IPS-15b (cell line): ENCODE measurements around the gene IGSF8.
A peak's percentile ranks its signal among the peaks of the same experiment; 100 is the strongest.

ENCODE experiments used
- H3K27me3 ChIP-seq: one replicate; pipeline ENCODE4 v1.6.1; 2013; ENCODE audit warnings: low read length; ENCODE audit not compliant: control insufficient read depth, insufficient read depth
- H3K36me3 ChIP-seq: one replicate; pipeline ENCODE4 v1.6.1; 2013; ENCODE audit warnings: low read length; ENCODE audit not compliant: control insufficient read depth, insufficient read depth
- H3K4me1 ChIP-seq: one replicate; pipeline ENCODE4 v1.6.1; 2013; ENCODE audit warnings: mild to moderate bottlenecking, low read length; ENCODE audit not compliant: control insufficient read depth, insufficient read depth
- H3K4me3 ChIP-seq: one replicate; pipeline ENCODE4 v1.5.1; 2013; ENCODE audit warnings: low read depth, low read length
- H3K9ac ChIP-seq: one replicate; pipeline ENCODE4 v1.6.1; 2013; ENCODE audit warnings: low read depth, mild to moderate bottlenecking, low read length
- H3K9me3 ChIP-seq: one replicate; pipeline ENCODE4 v1.6.1; 2013; ENCODE audit warnings: mild to moderate bottlenecking, low read length; ENCODE audit not compliant: control insufficient read depth, insufficient read depth

The IGSF8 gene, protein sequence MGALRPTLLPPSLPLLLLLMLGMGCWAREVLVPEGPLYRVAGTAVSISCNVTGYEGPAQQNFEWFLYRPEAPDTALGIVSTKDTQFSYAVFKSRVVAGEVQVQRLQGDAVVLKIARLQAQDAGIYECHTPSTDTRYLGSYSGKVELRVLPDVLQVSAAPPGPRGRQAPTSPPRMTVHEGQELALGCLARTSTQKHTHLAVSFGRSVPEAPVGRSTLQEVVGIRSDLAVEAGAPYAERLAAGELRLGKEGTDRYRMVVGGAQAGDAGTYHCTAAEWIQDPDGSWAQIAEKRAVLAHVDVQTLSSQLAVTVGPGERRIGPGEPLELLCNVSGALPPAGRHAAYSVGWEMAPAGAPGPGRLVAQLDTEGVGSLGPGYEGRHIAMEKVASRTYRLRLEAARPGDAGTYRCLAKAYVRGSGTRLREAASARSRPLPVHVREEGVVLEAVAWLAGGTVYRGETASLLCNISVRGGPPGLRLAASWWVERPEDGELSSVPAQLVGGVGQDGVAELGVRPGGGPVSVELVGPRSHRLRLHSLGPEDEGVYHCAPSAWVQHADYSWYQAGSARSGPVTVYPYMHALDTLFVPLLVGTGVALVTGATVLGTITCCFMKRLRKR

GRCh38 chr1:160097911-160098851 lies at the start of gene IGSF8:
IGSF8 (minus strand) TSS chr1:160098619; CDS start chr1:160098472, 147 bp downstream.
- Histone ChIP-seq H3K27me3 (peaks cover 9% of the 10 kb centered on the region), H3K9ac (peak within 1 kb of the TSS; percentile 63), H3K4me3 (peak within 1 kb of the TSS; percentile 87), H3K4me1 (peaks cover 39% of the 10 kb centered on the region), H3K36me3 (peaks cover 18% of the 10 kb centered on the region), H3K9me3 (no peaks in the 10 kb centered on the region)

GRCh38 chr1:160148121-160148520 lies 49.7 kb upstream of the IGSF8 start:
- no peaks in the 10 kb centered on the region for H3K4me1 ChIP-seq
- H3K9me3 ChIP-seq = no peaks in the 10 kb centered on the region
- no peak overlapping the region for H3K9ac ChIP-seq
- no peaks in the 10 kb centered on the region for H3K27me3 ChIP-seq
- H3K4me3 ChIP-seq = no peak overlapping the region
- H3K36me3 ChIP-seq = no peaks in the 10 kb centered on the region

GRCh38 chr1:160146107-160146506 lies 47.7 kb upstream of the IGSF8 start:
- H3K9me3 ChIP-seq = no peaks in the 10 kb centered on the region
- no peaks in the 10 kb centered on the region for H3K4me1 ChIP-seq
- no peak overlapping the region for H3K9ac ChIP-seq
- no peaks in the 10 kb centered on the region for H3K27me3 ChIP-seq
- H3K36me3 ChIP-seq = no peaks in the 10 kb centered on the region
- H3K4me3 ChIP-seq = no peak overlapping the region

DNA sequence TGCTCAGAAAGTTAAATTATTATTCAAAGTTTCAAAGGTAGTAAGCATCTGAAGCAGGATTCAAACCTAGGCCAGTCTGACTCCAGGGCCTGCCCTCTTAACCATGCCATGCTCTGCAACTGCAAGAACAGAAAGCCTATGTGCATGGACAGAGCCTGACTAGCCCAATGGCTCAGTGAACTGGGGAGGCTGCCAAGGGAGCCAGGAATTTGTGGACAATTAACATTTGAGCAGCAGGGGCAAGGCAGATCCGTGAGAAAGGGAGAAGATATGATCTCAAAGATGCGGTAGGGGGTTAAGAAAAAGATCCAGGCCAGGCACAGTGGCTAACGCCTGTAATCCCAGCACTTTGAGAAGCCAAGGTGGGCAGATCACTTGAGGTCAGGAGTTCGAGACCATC lies 46.5 kb upstream of the IGSF8 start:
- no peaks in the 10 kb centered on the region for H3K27me3 ChIP-seq
- H3K36me3 ChIP-seq = no peaks in the 10 kb centered on the region

GRCh38 chr1:160143695-160144094 lies 45.3 kb upstream of the IGSF8 start:
- H3K4me1 ChIP-seq = no peaks in the 10 kb centered on the region

More for the DNA sequence above, 46.5 kb upstream of the IGSF8 start:
- H3K9me3 ChIP-seq = no peaks in the 10 kb centered on the region
- H3K9ac ChIP-seq = no peak overlapping the region
- no peak overlapping the region for H3K4me3 ChIP-seq
- H3K4me1 ChIP-seq = no peaks in the 10 kb centered on the region

DNA sequence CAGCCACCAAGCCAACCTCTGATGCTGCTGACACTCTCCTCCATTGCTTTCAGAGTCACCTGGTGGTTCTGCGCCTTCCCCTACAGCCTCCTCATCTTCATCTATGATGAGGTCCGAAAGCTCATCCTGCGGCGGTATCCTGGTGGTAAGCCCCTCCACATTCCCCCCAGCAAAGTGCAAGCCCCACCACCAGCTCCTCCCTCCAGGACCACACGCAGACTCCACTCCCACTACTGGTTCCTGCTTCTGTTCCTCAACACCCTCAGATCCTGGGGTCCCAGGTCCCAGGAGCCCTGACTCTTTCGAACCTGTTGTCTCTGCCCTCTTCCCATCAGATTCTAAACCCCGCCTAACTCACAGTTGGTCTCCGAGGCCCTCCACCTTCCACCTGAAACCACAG lies 41.4 kb upstream of the IGSF8 start:
- H3K9ac ChIP-seq = no peak overlapping the region
- H3K27me3 ChIP-seq = no peaks in the 10 kb centered on the region
- H3K9me3 ChIP-seq = no peaks in the 10 kb centered on the region
- H3K36me3 ChIP-seq = peaks cover 12% of the 10 kb centered on the region
- H3K4me1 ChIP-seq = no peaks in the 10 kb centered on the region
- no peak overlapping the region for H3K4me3 ChIP-seq

More at GRCh38 chr1:160143695-160144094, 45.3 kb upstream of the IGSF8 start:
- Histone ChIP-seq H3K9me3 (no peaks in the 10 kb centered on the region), H3K4me3 (no peak overlapping the region), H3K36me3 (no peaks in the 10 kb centered on the region), H3K9ac (no peak overlapping the region), H3K27me3 (no peaks in the 10 kb centered on the region)

GRCh38 chr1:160137216-160137862 lies 38.9 kb upstream of the IGSF8 start:
- Histone ChIP-seq H3K36me3 (peaks cover 12% of the 10 kb centered on the region), H3K9ac (no peak overlapping the region), H3K27me3 (no peaks in the 10 kb centered on the region), H3K4me1 (no peaks in the 10 kb centered on the region), H3K9me3 (no peaks in the 10 kb centered on the region), H3K4me3 (no peak overlapping the region)

DNA sequence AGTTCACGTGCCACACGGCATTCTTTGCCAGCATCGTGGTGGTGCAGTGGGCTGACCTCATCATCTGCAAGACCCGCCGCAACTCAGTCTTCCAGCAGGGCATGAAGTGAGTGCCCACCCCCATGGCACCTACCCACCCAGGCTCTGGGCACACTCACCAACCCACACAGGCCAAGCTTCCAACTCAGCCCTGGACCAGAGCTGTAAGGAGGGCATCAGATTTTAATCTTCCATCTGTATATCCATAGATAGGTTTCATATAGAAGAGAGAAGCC lies 38.4 kb upstream of the IGSF8 start:
- H3K9me3 ChIP-seq = no peaks in the 10 kb centered on the region
- no peaks in the 10 kb centered on the region for H3K4me1 ChIP-seq
- H3K4me3 ChIP-seq = no peak overlapping the region
- peaks cover 15% of the 10 kb centered on the region for H3K36me3 ChIP-seq
- no peaks in the 10 kb centered on the region for H3K27me3 ChIP-seq
- no peak overlapping the region for H3K9ac ChIP-seq

- Histone ChIP-seq H3K4me1 (no peaks in the 10 kb centered on the region), H3K27me3 (no peaks in the 10 kb centered on the region), H3K9ac (no peak overlapping the region), H3K9me3 (no peaks in the 10 kb centered on the region), H3K4me3 (no peak overlapping the region), H3K36me3 (peaks cover 17% of the 10 kb centered on the region)
These were observed 37.9 kb upstream of the IGSF8 start for GRCh38 chr1:160136121-160136925.

DNA sequence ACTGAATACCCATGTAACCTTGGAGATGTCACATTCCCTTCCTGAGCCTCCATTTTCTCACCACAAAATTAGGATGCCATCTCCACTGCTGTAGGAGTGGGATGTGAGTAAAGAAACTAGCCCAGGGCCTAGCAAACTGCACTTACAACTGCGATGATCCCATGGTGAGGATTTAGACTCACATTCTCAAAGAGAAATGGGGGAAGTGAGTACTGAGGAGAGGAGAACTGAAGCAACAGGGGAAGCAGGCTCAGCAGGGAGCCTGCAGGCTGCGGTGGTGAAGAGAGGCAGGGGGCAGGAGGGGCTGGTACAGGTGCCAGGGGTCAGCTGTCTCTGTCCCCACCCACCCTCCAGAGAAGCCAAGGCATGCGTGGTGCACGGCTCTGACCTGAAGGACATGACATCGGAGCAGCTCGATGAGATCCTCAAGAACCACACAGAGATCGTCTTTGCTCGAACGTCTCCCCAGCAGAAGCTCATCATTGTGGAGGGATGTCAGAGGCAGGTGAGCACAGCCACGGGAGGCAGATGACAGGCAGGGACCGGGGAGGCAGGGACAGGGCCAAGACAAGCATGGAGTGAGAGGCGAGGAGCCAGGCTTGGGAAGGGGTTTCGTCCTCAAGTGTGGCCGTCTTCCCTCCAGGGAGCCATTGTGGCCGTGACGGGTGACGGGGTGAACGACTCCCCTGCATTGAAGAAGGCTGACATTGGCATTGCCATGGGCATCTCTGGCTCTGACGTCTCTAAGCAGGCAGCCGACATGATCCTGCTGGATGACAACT lies 36.6 kb upstream of the IGSF8 start:
- H3K9ac ChIP-seq = no peak overlapping the region

More for the DNA sequence above, 36.6 kb upstream of the IGSF8 start:
- no peak overlapping the region for H3K4me3 ChIP-seq
- peaks cover 26% of the 10 kb centered on the region for H3K36me3 ChIP-seq
- no peaks in the 10 kb centered on the region for H3K9me3 ChIP-seq
- no peaks in the 10 kb centered on the region for H3K27me3 ChIP-seq
- no peaks in the 10 kb centered on the region for H3K4me1 ChIP-seq
